H9 (cell line): ENCODE results near the gene CTNNA3. TPM values are rescaled to one million over a fixed set of nuclear protein-coding genes. Genes with fewer than 3 reads are reported as not detected.

Source experiments
- DNase-seq: peaks from one replicate; pipeline ENCODE4 v3.0.0-alpha.2; 2017
- H2AFZ ChIP-seq: one replicate; pipeline ENCODE4 v1.6.1; 2013; ENCODE audit warnings: mild to moderate bottlenecking, low read length, control low read depth, moderate library complexity
- H2AK5ac ChIP-seq: 2 replicates; pipeline ENCODE4 v1.6.1; 2013; ENCODE audit warnings: low read length, control low read depth, mixed read lengths; ENCODE audit not compliant: insufficient read length
- H2BK120ac ChIP-seq: one replicate; pipeline ENCODE4 v1.6.1; 2013; ENCODE audit warnings: low read depth, mild to moderate bottlenecking, low read length, control low read depth, inconsistent platforms; ENCODE audit not compliant: poor library complexity, severe bottlenecking
- H2BK12ac ChIP-seq: 2 replicates; pipeline ENCODE4 v1.6.1; 2013; ENCODE audit warnings: low read length, control low read depth, mixed read lengths, low read depth; ENCODE audit not compliant: insufficient read length
- H2BK15ac ChIP-seq: 2 replicates; pipeline ENCODE4 v1.6.1; 2013; ENCODE audit warnings: low read depth, low read length, control low read depth
- H2BK20ac ChIP-seq: one replicate; pipeline ENCODE4 v1.6.1; 2013; ENCODE audit warnings: low read depth, mild to moderate bottlenecking, low read length, control low read depth, inconsistent platforms; ENCODE audit not compliant: poor library complexity, severe bottlenecking
- H2BK5ac ChIP-seq: 2 replicates; pipeline ENCODE4 v1.6.1; 2013; ENCODE audit warnings: low read length, control low read depth, mixed read lengths; ENCODE audit not compliant: insufficient read length
- H3K14ac ChIP-seq: 2 replicates; pipeline ENCODE4 v1.6.1; 2013; ENCODE audit warnings: low read length, control low read depth; ENCODE audit not compliant: insufficient read depth
- H3K18ac ChIP-seq: 2 replicates; pipeline ENCODE4 v1.6.1; 2013; ENCODE audit warnings: low read depth, mild to moderate bottlenecking, mixed read lengths, low read length, control low read depth; ENCODE audit not compliant: insufficient read length
- H3K23ac ChIP-seq: 2 replicates; pipeline ENCODE4 v1.6.1; 2013; ENCODE audit warnings: low read length, control low read depth, mixed read lengths, low read depth; ENCODE audit not compliant: insufficient read length
- H3K23me2 ChIP-seq: 2 replicates; pipeline ENCODE4 v1.6.1; 2013; ENCODE audit warnings: low read depth, mild to moderate bottlenecking, mixed read lengths, low read length, control low read depth; ENCODE audit not compliant: insufficient read length, poor library complexity, severe bottlenecking
- H3K27ac ChIP-seq: 2 replicates; pipeline ENCODE4 v1.5.1; 2013; ENCODE audit warnings: low read length, control low read depth, mixed read lengths, low read depth; ENCODE audit not compliant: insufficient read length
- H3K27me3 ChIP-seq: 2 replicates; pipeline ENCODE4 v1.6.1; 2013; ENCODE audit warnings: low read length, control low read depth, inconsistent platforms; ENCODE audit not compliant: insufficient read depth
- H3K4ac ChIP-seq: 2 replicates; pipeline ENCODE4 v1.6.1; 2013; ENCODE audit warnings: low read depth, mild to moderate bottlenecking, control low read depth, inconsistent platforms, low read length, moderate library complexity
- H3K4me1 ChIP-seq: 2 replicates; pipeline ENCODE4 v1.6.1; 2013; ENCODE audit warnings: low read length, control low read depth, inconsistent platforms; ENCODE audit not compliant: insufficient read depth
- H3K4me2 ChIP-seq: 2 replicates; pipeline ENCODE4 v1.6.1; 2013; ENCODE audit warnings: low read length, control low read depth, mixed read lengths; ENCODE audit not compliant: insufficient read length, insufficient read depth
- H3K56ac ChIP-seq: 2 replicates; pipeline ENCODE4 v1.6.1; 2013; ENCODE audit warnings: low read depth, mild to moderate bottlenecking, mixed read lengths, low read length, control low read depth; ENCODE audit not compliant: insufficient read length
- H3K79me1 ChIP-seq: 2 replicates; pipeline ENCODE4 v1.6.1; 2013; ENCODE audit warnings: low read depth, mild to moderate bottlenecking, moderate library complexity, low read length, control low read depth, inconsistent platforms; ENCODE audit not compliant: insufficient read depth, poor library complexity, severe bottlenecking
- H3K79me2 ChIP-seq: 2 replicates; pipeline ENCODE4 v1.6.1; 2013; ENCODE audit warnings: low read length, control low read depth, inconsistent platforms; ENCODE audit not compliant: insufficient read depth
- H3K9ac ChIP-seq: 2 replicates; pipeline ENCODE4 v1.6.1; 2013; ENCODE audit warnings: low read length, control low read depth, mixed read lengths; ENCODE audit not compliant: insufficient read length; ENCODE audit errors: extremely low read depth
- H3K9me3 ChIP-seq: one replicate; pipeline ENCODE4 v1.6.1; 2013; ENCODE audit warnings: low read depth, low read length, inconsistent platforms; ENCODE audit not compliant: control insufficient read depth
- H3T11ph ChIP-seq: one replicate; pipeline ENCODE4 v1.6.1; 2013; ENCODE audit warnings: mild to moderate bottlenecking, low read length, control low read depth, inconsistent platforms
- H4K20me1 ChIP-seq: one replicate; pipeline ENCODE4 v1.6.1; 2013; ENCODE audit not compliant: control insufficient read depth, insufficient read length, insufficient read depth
- H4K5ac ChIP-seq: 2 replicates; pipeline ENCODE4 v1.6.1; 2013; ENCODE audit warnings: low read depth, mild to moderate bottlenecking, mixed read lengths, low read length, control low read depth; ENCODE audit not compliant: insufficient read length
- H4K8ac ChIP-seq: replicated peaks from 2 replicates; pipeline ENCODE4 v1.6.1; 2013; ENCODE audit warnings: low read length, control low read depth, mixed read lengths, low read depth; ENCODE audit not compliant: insufficient read length
- H4K91ac ChIP-seq: 2 replicates; pipeline ENCODE4 v1.6.1; 2013; ENCODE audit warnings: low read depth, mild to moderate bottlenecking, moderate library complexity, mixed read lengths, low read length, control low read depth; ENCODE audit not compliant: insufficient read length
- H3K27ac Mint-ChIP-seq, 3 experiments: 2 replicates in 2 of 3; 3 replicates in 1 of 3; pipeline ENCODE4 v1.8.0; 2020 to 2021; ENCODE audit warnings: mixed read lengths in 3 of 3, mild to moderate bottlenecking in 1 of 3, moderate library complexity in 1 of 3
- H3K27me3 Mint-ChIP-seq: 2 replicates; pipeline ENCODE4 v1.8.0; 2021; ENCODE audit warnings: low read depth, mild to moderate bottlenecking, moderate library complexity, mixed read lengths
- H3K36me3 Mint-ChIP-seq, 3 experiments: 2 replicates in 2 of 3; 3 replicates in 1 of 3; pipeline ENCODE4 v1.8.0; 2020 to 2021; ENCODE audit warnings: low read depth in 3 of 3, mixed read lengths in 3 of 3; ENCODE audit not compliant: insufficient read depth in 1 of 3
- H3K4me1 Mint-ChIP-seq, 2 experiments: 2 replicates each; pipeline ENCODE4 v1.8.0; 2020; ENCODE audit warnings: mixed read lengths in 2 of 2
- H3K4me3 Mint-ChIP-seq, 2 experiments: 2 replicates in 1 of 2; 3 replicates in 1 of 2; pipeline ENCODE4 v1.8.0; 2020 to 2021; ENCODE audit warnings: mild to moderate bottlenecking in 2 of 2, mixed read lengths in 2 of 2, moderate library complexity in 1 of 2
- H3K9me3 Mint-ChIP-seq, 2 experiments: 2 replicates in 1 of 2; 3 replicates in 1 of 2; pipeline ENCODE4 v1.8.0; 2020; ENCODE audit warnings: mild to moderate bottlenecking in 2 of 2, mixed read lengths in 2 of 2, moderate library complexity in 1 of 2
- total RNA-seq: library from RNA; stranded (reverse); gene quantifications from 2 replicates; pipeline ENCODE4 v1.2.1, GENCODE V29; 2021
- TF ChIP-seq, protein P1 (sequence below): fragments of 200-600 bp; sonication (generic); conservative IDR thresholded peaks from 3 replicates; pipeline ENCODE4 v1.8.0; 2021; ENCODE audit warnings: antibody characterized with exemption, mild to moderate bottlenecking

Gene CTNNA3
- total RNA-seq, 1 experiment from 2014 or later, result 3.3 TPM

GRCh38 chr10:67599597-67599996 lies 96.4 kb downstream of the CTNNA3 start:
- Histone ChIP-seq H2AFZ (no peak overlapping the region), H3K79me2 (no peaks in the 10 kb centered on the region), H2BK15ac (no peak overlapping the region), H3K4ac (no peak overlapping the region), H3K14ac (no peak overlapping the region), H3T11ph (no peak overlapping the region), H3K27ac (no peak overlapping the region), H2BK20ac (no peak overlapping the region), H3K4me1 (no peaks in the 10 kb centered on the region; the same call in 1 of the 2 replicates), H3K23me2 (no peaks in the 10 kb centered on the region), H4K91ac (no peak overlapping the region), H2AK5ac (no peak overlapping the region), H4K8ac (no peak overlapping the region), H3K18ac (no peak overlapping the region), H3K23ac (no peak overlapping the region), H2BK120ac (no peak overlapping the region), H3K27me3 (no peaks in the 10 kb centered on the region), H2BK12ac (no peak overlapping the region), H4K5ac (no peak overlapping the region), H2BK5ac (no peak overlapping the region), H3K9me3 (no peaks in the 10 kb centered on the region), H3K9ac (no peak overlapping the region), H4K20me1 (no peaks in the 10 kb centered on the region), H3K79me1 (no peaks in the 10 kb centered on the region), H3K4me2 (no peak overlapping the region), H3K56ac (no peak overlapping the region)
- Mint-ChIP-seq H3K9me3 (no peaks in the 10 kb centered on the region), H3K4me1 (no peaks in the 10 kb centered on the region), H3K27me3 (no peaks in the 10 kb centered on the region), H3K27ac (no peak overlapping the region), H3K4me3 (no peak overlapping the region), H3K36me3 (no peaks in the 10 kb centered on the region; a peak in 1 of 7 replicates)
- no peak for DNase-seq
- TF ChIP-seq, protein P1, sequence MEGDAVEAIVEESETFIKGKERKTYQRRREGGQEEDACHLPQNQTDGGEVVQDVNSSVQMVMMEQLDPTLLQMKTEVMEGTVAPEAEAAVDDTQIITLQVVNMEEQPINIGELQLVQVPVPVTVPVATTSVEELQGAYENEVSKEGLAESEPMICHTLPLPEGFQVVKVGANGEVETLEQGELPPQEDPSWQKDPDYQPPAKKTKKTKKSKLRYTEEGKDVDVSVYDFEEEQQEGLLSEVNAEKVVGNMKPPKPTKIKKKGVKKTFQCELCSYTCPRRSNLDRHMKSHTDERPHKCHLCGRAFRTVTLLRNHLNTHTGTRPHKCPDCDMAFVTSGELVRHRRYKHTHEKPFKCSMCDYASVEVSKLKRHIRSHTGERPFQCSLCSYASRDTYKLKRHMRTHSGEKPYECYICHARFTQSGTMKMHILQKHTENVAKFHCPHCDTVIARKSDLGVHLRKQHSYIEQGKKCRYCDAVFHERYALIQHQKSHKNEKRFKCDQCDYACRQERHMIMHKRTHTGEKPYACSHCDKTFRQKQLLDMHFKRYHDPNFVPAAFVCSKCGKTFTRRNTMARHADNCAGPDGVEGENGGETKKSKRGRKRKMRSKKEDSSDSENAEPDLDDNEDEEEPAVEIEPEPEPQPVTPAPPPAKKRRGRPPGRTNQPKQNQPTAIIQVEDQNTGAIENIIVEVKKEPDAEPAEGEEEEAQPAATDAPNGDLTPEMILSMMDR, result no peak
